Activated T-helper 2 cell treated with anti-CD3 and anti-CD28 coated beads, Interferon-gamma antibody, Interleukin-2, Interleukin-4, amounts not matched to agents 10 μg/mL and 5 μg/mL and 100 μg/mL, durations not matched to agents 14 hours and 24 hours and 36 hours (primary cell): ENCODE measurements around the gene MTHFD1L. TPM values are rescaled to one million over a fixed set of nuclear protein-coding genes. Genes with fewer than 3 reads are reported as not detected.

Experiments
- DNase-seq: peaks from one replicate; pipeline ENCODE4 v3.0.0; 2021; ENCODE audit warnings: low spot score
- H3K27ac Mint-ChIP-seq: one replicate; pipeline ENCODE4 v1.8.0; 2021; ENCODE audit warnings: mixed read lengths
- H3K27me3 Mint-ChIP-seq: one replicate; pipeline ENCODE4 v1.8.0; 2021; ENCODE audit warnings: low read depth, mixed read lengths
- H3K36me3 Mint-ChIP-seq: one replicate; pipeline ENCODE4 v1.8.0; 2021; ENCODE audit warnings: low read depth, mixed read lengths
- H3K4me1 Mint-ChIP-seq: one replicate; pipeline ENCODE4 v1.8.0; 2021; ENCODE audit warnings: low read depth, mixed read lengths
- H3K4me3 Mint-ChIP-seq: one replicate; pipeline ENCODE4 v1.8.0; 2021; ENCODE audit warnings: low read depth, mild to moderate bottlenecking, moderate library complexity, mixed read lengths
- H3K9me3 Mint-ChIP-seq: one replicate; pipeline ENCODE4 v1.8.0; 2021; ENCODE audit warnings: mixed read lengths
- intact Hi-C: fragments of 100-400 bp; cut with micrococcal nuclease; formaldehyde crosslinking; loops from one replicate; pipeline ENCODE4 v1.15.1; 2023
- total RNA-seq: library from RNA; stranded (reverse); gene quantifications from 2 replicates; pipeline ENCODE4 v1.2.3, GENCODE V29; 2022

The MTHFD1L gene
- total RNA-seq, 1 donor from 2014 or later, result 93.4 TPM

DNA sequence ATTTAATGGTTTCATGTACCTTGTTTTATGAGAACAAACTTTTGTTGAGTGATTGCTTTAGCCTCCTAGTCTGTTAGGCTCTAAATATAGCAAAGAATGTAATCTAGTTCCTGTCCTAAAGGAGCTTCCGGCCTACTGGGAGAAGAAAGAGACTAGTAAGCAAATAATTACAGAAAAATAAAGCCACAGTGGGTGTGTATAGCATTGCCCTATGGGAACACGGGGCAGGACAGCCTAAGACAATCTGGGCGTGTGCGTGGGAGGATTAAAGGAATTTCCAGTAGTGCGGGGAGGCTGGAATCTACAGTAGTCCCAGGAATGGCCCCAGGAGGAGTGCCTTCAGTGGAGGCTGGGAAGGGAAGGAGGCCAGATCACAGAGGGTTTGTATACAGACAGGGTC is 276.2 kb downstream of the MTHFD1L start:
- DNase-seq, result no peak
- Mint-ChIP-seq H3K4me1 (no peaks in the 10 kb centered on the region), H3K4me3 (no peak overlapping the region), H3K9me3 (no peaks in the 10 kb centered on the region), H3K27ac (no peak overlapping the region), H3K27me3 (peaks cover 15% of the 10 kb centered on the region), H3K36me3 (no peaks in the 10 kb centered on the region)
- intact Hi-C loops, result no loop called here

DNA sequence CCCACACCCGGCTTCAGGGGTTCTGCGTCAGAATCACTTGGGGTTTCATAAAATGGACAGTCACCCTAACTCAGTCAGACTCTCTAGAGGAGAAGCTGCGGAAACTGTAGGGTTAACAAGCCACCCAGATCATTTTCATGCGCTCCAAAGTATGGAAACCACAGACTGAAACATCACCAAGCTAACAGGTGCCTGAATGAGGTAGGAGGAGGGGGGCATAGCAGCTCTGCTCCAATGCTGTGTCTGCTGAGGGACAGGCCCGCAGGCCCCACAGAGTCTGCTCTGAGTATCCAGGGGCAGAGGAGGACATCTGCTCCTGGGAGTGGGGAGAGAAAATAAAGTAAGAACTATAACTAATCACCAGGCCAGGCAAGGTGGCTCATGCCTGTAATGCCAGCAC is 277.2 kb downstream of the MTHFD1L start:
- peaks cover 17% of the 10 kb centered on the region for H3K27me3 Mint-ChIP-seq
- H3K4me1 Mint-ChIP-seq, result no peaks in the 10 kb centered on the region
- H3K9me3 Mint-ChIP-seq, result no peaks in the 10 kb centered on the region
- intact Hi-C loops, result no loop called here
- no peaks in the 10 kb centered on the region for H3K36me3 Mint-ChIP-seq
- DNase-seq, result no peak
- H3K27ac Mint-ChIP-seq, result no peak overlapping the region
- no peak overlapping the region for H3K4me3 Mint-ChIP-seq

DNA sequence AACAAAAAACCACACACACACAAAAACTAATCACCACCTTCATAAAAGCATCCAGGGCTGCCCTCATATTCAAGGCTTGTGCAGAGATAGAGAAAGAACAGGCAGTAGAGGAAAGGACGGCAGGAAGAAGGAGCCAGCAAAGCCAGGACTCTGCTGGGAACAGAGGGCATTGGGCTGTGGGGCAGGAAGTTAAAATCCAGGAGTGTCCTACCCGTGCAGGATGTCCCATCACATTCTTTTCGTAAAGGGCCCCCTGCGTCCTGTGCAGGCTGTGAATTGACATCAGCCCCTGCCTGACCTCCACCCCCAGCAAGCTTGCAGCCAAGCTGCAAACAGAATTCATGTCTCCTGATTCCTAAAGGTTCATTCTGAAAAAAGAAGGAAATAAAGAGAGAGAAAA is 277.8 kb downstream of the MTHFD1L start:
- H3K4me1 Mint-ChIP-seq, result no peaks in the 10 kb centered on the region
- H3K4me3 Mint-ChIP-seq, result no peak overlapping the region
- H3K36me3 Mint-ChIP-seq, result no peaks in the 10 kb centered on the region
- peaks cover 17% of the 10 kb centered on the region for H3K27me3 Mint-ChIP-seq
- H3K9me3 Mint-ChIP-seq, result no peaks in the 10 kb centered on the region
- no peak overlapping the region for H3K27ac Mint-ChIP-seq
- DNase-seq, result no peak
- intact Hi-C loops, result no loop called here

DNA sequence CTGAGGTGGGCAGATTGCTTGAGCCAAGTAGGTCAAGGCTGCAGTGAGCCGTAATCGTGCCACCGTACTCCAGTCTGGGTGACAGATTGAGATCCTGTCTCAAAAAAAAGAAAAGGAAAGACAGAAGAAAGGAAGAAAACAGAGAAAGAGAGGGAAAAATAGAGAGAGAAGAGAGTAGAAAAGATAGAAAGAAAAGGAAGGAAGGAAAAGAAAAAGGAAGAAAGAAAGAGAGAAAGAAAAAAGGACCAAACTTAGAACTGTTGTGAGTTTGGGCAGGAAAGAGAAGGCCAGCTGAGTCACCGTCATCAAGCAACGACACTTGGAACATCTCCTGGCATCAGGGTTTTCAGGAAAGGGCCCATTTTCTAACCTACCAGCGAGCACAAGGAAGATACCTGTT is 278.3 kb downstream of the MTHFD1L start:
- Mint-ChIP-seq H3K4me3 (no peak overlapping the region), H3K9me3 (no peaks in the 10 kb centered on the region), H3K27ac (no peak overlapping the region), H3K27me3 (peaks cover 17% of the 10 kb centered on the region), H3K36me3 (no peaks in the 10 kb centered on the region), H3K4me1 (no peaks in the 10 kb centered on the region)
- intact Hi-C loops, result no loop called here
- DNase-seq, result no peak

DNA sequence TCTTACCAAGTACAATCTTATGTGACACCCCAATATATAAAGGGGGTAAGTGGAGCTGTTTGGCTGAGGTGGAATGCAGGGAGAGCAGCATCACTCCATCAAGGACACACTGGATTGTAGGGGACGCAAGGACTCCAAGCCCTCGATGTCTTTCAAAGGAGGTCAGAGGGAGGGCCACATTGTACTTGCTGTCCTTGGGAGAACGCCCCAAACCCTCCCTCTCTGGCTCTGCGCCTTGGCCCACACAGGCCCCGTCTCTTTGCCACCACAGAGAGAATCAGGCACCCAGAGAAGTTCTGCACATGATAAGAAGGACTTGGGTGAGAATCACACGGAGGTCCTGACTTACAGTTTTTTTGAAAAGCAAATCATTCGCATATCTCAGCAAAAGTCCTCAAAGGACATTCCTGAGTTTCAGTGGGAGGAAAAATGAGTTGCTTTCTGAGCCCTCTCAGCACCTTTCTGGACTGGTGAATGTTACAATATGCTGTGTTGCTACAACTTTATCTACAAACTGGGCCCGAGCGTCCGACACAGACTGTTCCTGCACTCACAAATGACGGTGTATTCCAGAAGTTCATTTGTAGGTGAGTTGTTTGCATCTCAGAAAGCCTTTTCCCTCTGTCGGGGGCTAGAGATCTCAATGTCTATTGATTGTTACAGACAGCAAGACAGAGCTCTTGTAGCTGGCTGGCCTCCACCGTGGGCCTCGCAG is 281.8 kb downstream of the MTHFD1L start:
- Mint-ChIP-seq H3K27me3 (peaks cover 16% of the 10 kb centered on the region), H3K4me3 (no peak overlapping the region), H3K4me1 (no peaks in the 10 kb centered on the region), H3K27ac (no peak overlapping the region), H3K9me3 (no peaks in the 10 kb centered on the region), H3K36me3 (no peaks in the 10 kb centered on the region)
- DNase-seq, result no peak
- intact Hi-C loops, result loop anchor here (1.0 kb wide), 1 partner anchor 20 kb away; no protein-coding TSS in a partner anchor

DNA sequence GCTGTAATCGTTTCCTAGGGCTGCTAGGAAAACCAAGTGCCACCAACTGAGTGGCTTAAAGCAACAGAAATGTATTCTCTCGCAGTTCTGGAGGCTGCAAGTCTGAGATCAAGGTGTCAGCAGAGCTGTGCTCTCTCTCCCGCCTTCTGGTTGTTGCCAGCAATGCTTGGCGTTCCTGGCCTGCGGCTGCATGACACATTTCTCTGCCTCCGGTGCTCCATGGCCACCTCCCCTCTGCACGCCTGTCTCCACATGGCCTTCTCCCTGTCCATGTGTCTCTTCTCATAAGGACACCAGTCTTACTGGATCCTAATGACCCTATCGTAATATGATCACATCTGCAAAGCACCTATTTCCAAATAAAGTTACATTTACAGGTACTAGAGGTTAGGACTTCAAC is 282.6 kb downstream of the MTHFD1L start:
- Mint-ChIP-seq H3K4me3 (no peak overlapping the region), H3K4me1 (no peaks in the 10 kb centered on the region), H3K27ac (no peak overlapping the region), H3K27me3 (peaks cover 15% of the 10 kb centered on the region), H3K36me3 (no peaks in the 10 kb centered on the region), H3K9me3 (no peaks in the 10 kb centered on the region)
- no peak for DNase-seq
- intact Hi-C loops, result no loop called here

DNA sequence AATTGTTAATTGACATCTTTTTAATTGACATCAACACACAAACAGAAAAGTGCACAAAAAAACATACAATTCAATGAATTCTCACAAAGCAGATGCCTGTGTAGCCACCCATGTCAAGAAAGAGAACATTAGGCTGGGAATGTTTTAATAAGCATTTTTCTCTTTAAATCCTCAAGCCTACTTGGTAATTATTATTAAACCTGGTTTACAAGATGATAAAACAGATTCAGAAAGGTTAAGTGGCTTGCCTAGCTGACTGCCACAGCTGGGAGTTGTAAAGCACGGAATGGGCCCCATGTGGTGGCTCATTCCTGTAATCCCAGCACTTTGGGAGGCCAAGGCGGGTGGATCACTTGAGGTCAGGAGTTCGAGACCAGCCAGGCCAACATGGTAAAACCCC is 284.3 kb downstream of the MTHFD1L start:
- intact Hi-C loops, result no loop called here
- Mint-ChIP-seq H3K4me3 (no peak overlapping the region), H3K27me3 (peaks cover 10% of the 10 kb centered on the region), H3K36me3 (no peaks in the 10 kb centered on the region), H3K27ac (no peak overlapping the region), H3K9me3 (no peaks in the 10 kb centered on the region), H3K4me1 (no peaks in the 10 kb centered on the region)
- DNase-seq, result no peak
